ENCODE measurements around the gene LRRC43. TPM values are rescaled to one million over a fixed set of nuclear protein-coding genes. Genes with fewer than 3 reads are reported as not detected.

The LRRC43 gene
- total RNA-seq, 2 experiments from 2014 or later: not detected

DNA sequence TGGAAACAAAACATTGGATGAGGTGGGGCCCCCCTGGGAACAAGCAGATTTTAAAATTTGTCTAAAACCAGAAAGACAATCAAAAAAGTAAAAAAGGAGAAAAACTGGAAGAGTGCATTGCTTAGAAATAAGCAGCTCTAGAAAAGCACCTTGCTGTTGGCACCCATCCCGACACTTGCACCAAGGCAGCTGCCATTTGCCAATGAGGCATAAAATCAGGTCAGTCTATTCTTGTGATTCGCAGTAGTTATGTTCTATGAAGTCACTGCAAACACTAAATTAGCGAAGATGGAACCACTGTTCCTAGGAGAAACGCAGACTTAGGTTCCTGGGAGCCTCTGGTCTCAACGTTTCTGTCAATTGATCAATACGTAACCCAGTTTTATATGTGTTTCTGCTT is 67.1 kb downstream of the LRRC43 start:
- no peaks in the 10 kb centered on the region for H3K9me3 Mint-ChIP-seq
- H3K36me3 Mint-ChIP-seq (ENCODE audit: low read depth): peaks cover 59% of the 10 kb centered on the region
- ATAC-seq (ENCODE audit: poor library complexity) (no peak), DNase-seq (no peak)
- Histone ChIP-seq H3K36me3 (ENCODE audit: insufficient read depth, low read length) (peaks cover 41% of the 10 kb centered on the region), H3K4me3 (ENCODE audit: low read length) (no peak overlapping the region), H3K4me1 (ENCODE audit: insufficient read depth, low read length) (peaks cover 11% of the 10 kb centered on the region), H3K9me3 (ENCODE audit: control insufficient read depth in 1 of 2, insufficient read depth in 1 of 2, low read length in 2 of 2) (no peaks in the 10 kb centered on the region), H3K27ac (ENCODE audit: low read depth in 1 of 2, low read length in 2 of 2) (no peak overlapping the region), H3K27me3 (ENCODE audit: control insufficient read depth in 1 of 2, insufficient read depth in 2 of 2, low read length in 2 of 2) (no peaks in the 10 kb centered on the region)
- no peak overlapping the region for H3K27ac Mint-ChIP-seq
- TF ChIP-seq, protein P1, sequence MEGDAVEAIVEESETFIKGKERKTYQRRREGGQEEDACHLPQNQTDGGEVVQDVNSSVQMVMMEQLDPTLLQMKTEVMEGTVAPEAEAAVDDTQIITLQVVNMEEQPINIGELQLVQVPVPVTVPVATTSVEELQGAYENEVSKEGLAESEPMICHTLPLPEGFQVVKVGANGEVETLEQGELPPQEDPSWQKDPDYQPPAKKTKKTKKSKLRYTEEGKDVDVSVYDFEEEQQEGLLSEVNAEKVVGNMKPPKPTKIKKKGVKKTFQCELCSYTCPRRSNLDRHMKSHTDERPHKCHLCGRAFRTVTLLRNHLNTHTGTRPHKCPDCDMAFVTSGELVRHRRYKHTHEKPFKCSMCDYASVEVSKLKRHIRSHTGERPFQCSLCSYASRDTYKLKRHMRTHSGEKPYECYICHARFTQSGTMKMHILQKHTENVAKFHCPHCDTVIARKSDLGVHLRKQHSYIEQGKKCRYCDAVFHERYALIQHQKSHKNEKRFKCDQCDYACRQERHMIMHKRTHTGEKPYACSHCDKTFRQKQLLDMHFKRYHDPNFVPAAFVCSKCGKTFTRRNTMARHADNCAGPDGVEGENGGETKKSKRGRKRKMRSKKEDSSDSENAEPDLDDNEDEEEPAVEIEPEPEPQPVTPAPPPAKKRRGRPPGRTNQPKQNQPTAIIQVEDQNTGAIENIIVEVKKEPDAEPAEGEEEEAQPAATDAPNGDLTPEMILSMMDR (IDR thresholded peaks at IDR 0.05): no peak
- ChIA-PET CTCF (interaction anchor here (0.6 kb wide), 1 partner anchor 10 kb away, joined by 3 read pairs; no protein-coding TSS in a partner anchor), POLR2A (no interaction called here)
- no peaks in the 10 kb centered on the region for H3K27me3 Mint-ChIP-seq
- H3K4me3 Mint-ChIP-seq: no peak overlapping the region
- H3K4me1 Mint-ChIP-seq (ENCODE audit: low read depth): peaks cover 5% of the 10 kb centered on the region
- intact Hi-C loops (cut with DNase I, micrococcal nuclease): no loop called here

DNA sequence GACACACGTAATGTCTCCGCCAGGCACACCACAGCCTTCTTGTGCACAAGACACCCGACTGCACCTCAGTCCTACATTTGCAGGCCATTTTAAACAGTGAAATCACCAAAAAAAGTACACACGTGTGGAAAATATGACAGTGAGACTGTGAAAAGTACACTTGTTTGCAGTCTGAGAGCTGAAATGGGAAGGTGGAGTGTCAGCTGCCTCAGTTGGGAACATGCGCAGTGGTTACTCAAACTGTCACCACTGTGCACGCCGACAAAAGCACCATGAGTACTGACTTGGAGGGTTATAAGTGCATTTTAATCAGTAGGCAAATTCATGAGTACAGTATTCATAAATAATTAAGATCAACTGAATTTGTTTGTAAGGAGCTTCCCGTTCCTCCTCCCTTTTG is 67.6 kb downstream of the LRRC43 start:
- no peak overlapping the region for H3K27ac Mint-ChIP-seq
- no peak for ATAC-seq (ENCODE audit: poor library complexity)
- DNase-seq: no peak
- ChIA-PET POLR2A (no interaction called here), CTCF (interaction anchor here (0.6 kb wide), 1 partner anchor 11 kb away, joined by 3 read pairs; no protein-coding TSS in a partner anchor)
- Histone ChIP-seq H3K36me3 (ENCODE audit: insufficient read depth, low read length) (peaks cover 41% of the 10 kb centered on the region), H3K27ac (ENCODE audit: low read depth in 1 of 2, low read length in 2 of 2) (no peak overlapping the region), H3K27me3 (ENCODE audit: control insufficient read depth in 1 of 2, insufficient read depth in 2 of 2, low read length in 2 of 2) (no peaks in the 10 kb centered on the region), H3K9me3 (ENCODE audit: control insufficient read depth in 1 of 2, insufficient read depth in 1 of 2, low read length in 2 of 2) (no peaks in the 10 kb centered on the region), H3K4me3 (ENCODE audit: low read length) (no peak overlapping the region), H3K4me1 (ENCODE audit: insufficient read depth, low read length) (peaks cover 8% of the 10 kb centered on the region)
- intact Hi-C loops (cut with DNase I, micrococcal nuclease): no loop called here
- no peaks in the 10 kb centered on the region for H3K27me3 Mint-ChIP-seq
- H3K4me3 Mint-ChIP-seq: no peak overlapping the region
- H3K9me3 Mint-ChIP-seq: no peaks in the 10 kb centered on the region
- H3K36me3 Mint-ChIP-seq (ENCODE audit: low read depth): peaks cover 61% of the 10 kb centered on the region
- TF ChIP-seq, protein P1 (IDR thresholded peaks at IDR 0.05): no peak
- peaks cover 4% of the 10 kb centered on the region for H3K4me1 Mint-ChIP-seq (ENCODE audit: low read depth)

Other genes starting within 250 kb of the LRRC43 start
- 1 to 10 TPM; 3.5 to 4.4 TPM for gene BCL7A, start 161.2 kb upstream of the LRRC43 start, total RNA-seq
- gene MLXIP, start 104.4 kb upstream of the LRRC43 start, total RNA-seq: 10 to 100 TPM; 98.0 to 99.3 TPM
- gene IL31, start 8.9 kb upstream of the LRRC43 start, total RNA-seq: not detected
- not detected for gene B3GNT4, start 20.6 kb downstream of the LRRC43 start, total RNA-seq
- 10 to 100 TPM; 90.3 to 91.3 TPM for gene DIABLO, start 42.9 kb downstream of the LRRC43 start, total RNA-seq
- gene VPS33A, start 83.4 kb downstream of the LRRC43 start, total RNA-seq: 10 to 100 TPM; 12.0 to 14.2 TPM
- gene CLIP1, start 239.5 kb downstream of the LRRC43 start, total RNA-seq: 10 to 100 TPM; 52.0 to 54.9 TPM

Measured in CD4-positive, alpha-beta T cell (primary cell).